H1 (cell line): ENCODE data around the gene PLB1. TPM values are rescaled to one million over a fixed set of nuclear protein-coding genes. Genes with fewer than 3 reads are reported as not detected.

Experiments
- CTCF ChIA-PET: fragments of 300-600 bp; sonication (Branson Sonifier 250); formaldehyde crosslinking; loops from one replicate; lab custom pipeline; 2021; ENCODE audit not compliant: partially characterized antibody; lab: Charles Lee
- POLR2A ChIA-PET: fragments of 300-600 bp; sonication (Branson Sonifier 250); formaldehyde crosslinking; loops from one replicate; lab custom pipeline; 2021; ENCODE audit warnings: inconsistent platforms; ENCODE audit not compliant: partially characterized antibody; lab: Charles Lee
- DNase-seq, 2 experiments: peaks; one replicate each; pipeline versions ENCODE4 v3.0.0 to v3.0.0-alpha.2; 2010 to 2022; ENCODE audit warnings: low spot score in 2 of 2, low read depth in 1 of 2, mixed read lengths in 1 of 2
- FAIRE-seq: peaks from 2 replicates; lab custom pipeline; 2011; peaks lifted over from hg19 to GRCh38; lab: Jason Lieb, UNC
- H2AFZ ChIP-seq: 2 replicates; pipeline ENCODE4 v1.8.1; 2012; ENCODE audit warnings: low read length, inconsistent platforms
- H2AK5ac ChIP-seq: 2 replicates; pipeline ENCODE4 v1.6.1; 2013; ENCODE audit warnings: low read depth, low read length
- H2BK120ac ChIP-seq: replicated peaks from 2 replicates; pipeline ENCODE3; 2013; ENCODE audit warnings: low read depth, low read length, inconsistent platforms
- H2BK12ac ChIP-seq: 2 replicates; pipeline ENCODE4 v1.6.1; 2013; ENCODE audit warnings: low read depth, low read length
- H2BK15ac ChIP-seq: 2 replicates; pipeline ENCODE4 v1.6.1; 2013; ENCODE audit warnings: low read length
- H2BK20ac ChIP-seq: 2 replicates; pipeline ENCODE4 v1.6.1; 2013; ENCODE audit warnings: low read length
- H2BK5ac ChIP-seq: 2 replicates; pipeline ENCODE4 v1.6.1; 2013; ENCODE audit warnings: low read depth, low read length
- H3K14ac ChIP-seq: 2 replicates; pipeline ENCODE4 v1.6.1; 2013; ENCODE audit warnings: inconsistent platforms; ENCODE audit not compliant: insufficient read length
- H3K18ac ChIP-seq: 2 replicates; pipeline ENCODE4 v1.6.1; 2013; ENCODE audit warnings: low read length; ENCODE audit errors: extremely low read depth
- H3K23ac ChIP-seq: 2 replicates; pipeline ENCODE4 v1.6.1; 2013; ENCODE audit warnings: inconsistent platforms; ENCODE audit not compliant: insufficient read length
- H3K23me2 ChIP-seq: 2 replicates; pipeline ENCODE4 v1.6.1; 2013; ENCODE audit warnings: low read depth, low read length
- H3K27ac ChIP-seq: 2 replicates; pipeline ENCODE4 v1.6.1; 2011; ENCODE audit warnings: low read depth, low read length, inconsistent platforms
- H3K27me3 ChIP-seq, 4 experiments: replicated peaks in 1 of 4; 1 replicate in 1 of 4; 2 replicates in 3 of 4; pipeline versions ENCODE4 v1.6.1 to v1.8.1; 2011 to 2013; ENCODE audit warnings: low read length in 3 of 4, mild to moderate bottlenecking in 3 of 4, inconsistent platforms in 2 of 4, mixed read lengths in 2 of 4, moderate library complexity in 1 of 4; ENCODE audit not compliant: control insufficient read depth in 3 of 4, insufficient read depth in 3 of 4; ENCODE audit errors: extremely low read depth in 1 of 4
- H3K36me3 ChIP-seq, 4 experiments: 2 replicates each; pipeline versions ENCODE4 v1.6.1 to v1.8.1; 2011 to 2013; ENCODE audit warnings: mild to moderate bottlenecking in 4 of 4, low read length in 3 of 4, moderate library complexity in 2 of 4, control low read depth in 1 of 4, inconsistent platforms in 1 of 4; ENCODE audit not compliant: insufficient read depth in 4 of 4, control insufficient read depth in 2 of 4
- H3K4ac ChIP-seq: replicated peaks from 2 replicates; pipeline ENCODE3; 2013; ENCODE audit warnings: low read length, low read depth, mixed read lengths, inconsistent platforms; ENCODE audit not compliant: insufficient read length
- H3K4me1 ChIP-seq, 4 experiments: replicated peaks in 1 of 4; 1 replicate in 1 of 4; 2 replicates in 3 of 4; pipeline versions ENCODE4 v1.6.1 to v1.8.1; 2011 to 2013; ENCODE audit warnings: low read length in 3 of 4, inconsistent platforms in 2 of 4, mixed read lengths in 1 of 4; ENCODE audit not compliant: insufficient read depth in 4 of 4, control insufficient read depth in 3 of 4
- H3K4me2 ChIP-seq, 2 experiments: 2 replicates each; pipeline versions ENCODE4 v1.6.1 to v1.8.1; 2011 to 2013; ENCODE audit warnings: low read depth in 2 of 2, low read length in 2 of 2, control low read depth in 1 of 2, inconsistent platforms in 1 of 2, mild to moderate bottlenecking in 1 of 2; ENCODE audit not compliant: insufficient read depth in 1 of 2
- H3K4me3 ChIP-seq, 4 experiments: fragments of 200-600, 300-600 bp in 1 of 4; sonication (generic), shearing (Covaris generic), sonication (Bioruptor Twin) in 1 of 4; 2 replicates each; pipeline versions ENCODE4 v1.5.1 to v1.8.1; 2011 to 2016; ENCODE audit warnings: low read length in 4 of 4, low read depth in 3 of 4, control low read depth in 2 of 4, inconsistent platforms in 2 of 4, mild to moderate bottlenecking in 2 of 4, mixed read lengths in 1 of 4, moderate library complexity in 1 of 4; ENCODE audit not compliant: insufficient read depth in 2 of 4; ENCODE audit errors: extremely low read depth in 1 of 4
- H3K56ac ChIP-seq: replicated peaks from 2 replicates; pipeline ENCODE3; 2013; ENCODE audit warnings: low read depth, mild to moderate bottlenecking, mixed read lengths, low read length, inconsistent platforms; ENCODE audit not compliant: insufficient read length
- H3K79me1 ChIP-seq: 2 replicates; pipeline ENCODE4 v1.6.1; 2013; ENCODE audit warnings: low read depth, low read length, control low read depth
- H3K79me2 ChIP-seq, 2 experiments: 2 replicates each; pipeline versions ENCODE4 v1.6.1 to v1.8.1; 2012 to 2013; ENCODE audit warnings: low read length in 2 of 2, mild to moderate bottlenecking in 2 of 2, inconsistent platforms in 1 of 2; ENCODE audit not compliant: insufficient read depth in 2 of 2, control insufficient read depth in 1 of 2
- H3K9ac ChIP-seq, 4 experiments: replicated peaks in 1 of 4; 1 replicate in 1 of 4; 2 replicates in 3 of 4; pipeline versions ENCODE4 v1.6.1 to v1.8.1; 2011 to 2013; ENCODE audit warnings: low read depth in 3 of 4, low read length in 3 of 4, control low read depth in 2 of 4, mild to moderate bottlenecking in 2 of 4, moderate library complexity in 2 of 4, inconsistent platforms in 1 of 4; ENCODE audit errors: extremely low read depth in 1 of 4
- H3K9me3 ChIP-seq, 2 experiments: 2 replicates each; pipeline versions ENCODE4 v1.6.1 to v1.8.1; 2012 to 2013; ENCODE audit warnings: mild to moderate bottlenecking in 2 of 2, moderate library complexity in 2 of 2, control low read depth in 1 of 2, inconsistent platforms in 1 of 2, low read depth in 1 of 2, low read length in 1 of 2, mixed read lengths in 1 of 2; ENCODE audit not compliant: insufficient read depth in 2 of 2
- H4K20me1 ChIP-seq, 2 experiments: replicated peaks in 1 of 2; 2 replicates each; pipeline versions ENCODE3 to v1.8.1; 2011 to 2013; ENCODE audit warnings: inconsistent platforms in 2 of 2, low read length in 2 of 2, mild to moderate bottlenecking in 1 of 2; ENCODE audit not compliant: insufficient read depth in 2 of 2, control insufficient read depth in 1 of 2
- H4K5ac ChIP-seq: 2 replicates; pipeline ENCODE4 v1.6.1; 2013; ENCODE audit warnings: low read length, low read depth, mixed read lengths, inconsistent platforms; ENCODE audit not compliant: insufficient read length
- H4K8ac ChIP-seq: 2 replicates; pipeline ENCODE4 v1.8.0; 2013; ENCODE audit warnings: mild to moderate bottlenecking, moderate library complexity, low read length, inconsistent platforms; ENCODE audit not compliant: insufficient read depth; ENCODE audit errors: extremely low read depth
- H4K91ac ChIP-seq: replicated peaks from 2 replicates; pipeline ENCODE3; 2013; ENCODE audit warnings: low read length, mixed read lengths, inconsistent platforms; ENCODE audit not compliant: insufficient read length
- BACH1 ChIP-seq: IDR thresholded peaks from 2 replicates; pipeline ENCODE4 v1.6.1; 2012; ENCODE audit warnings: low read length, improper control_type of control experiment
- CBX5 ChIP-seq: fragments of 300-800, 300-1000 bp; sonication (generic); IDR thresholded peaks from 2 replicates; pipeline ENCODE4 v1.7.1; 2016; ENCODE audit warnings: antibody characterized with exemption, low read length, low read depth
- EGR1 ChIP-seq: IDR thresholded peaks from 2 replicates; pipeline ENCODE4 v1.6.1; 2011; ENCODE audit warnings: low read depth, low read length, borderline replicate concordance
- GABPA ChIP-seq: IDR thresholded peaks from 2 replicates; pipeline ENCODE4 v1.6.1; 2011; ENCODE audit warnings: mild to moderate bottlenecking, low read length, moderate library complexity, borderline replicate concordance; ENCODE audit not compliant: insufficient read depth
- HDAC6 ChIP-seq: IDR thresholded peaks from one replicate; pipeline ENCODE4 v1.7.1; 2012; ENCODE audit warnings: low read depth, mild to moderate bottlenecking, inconsistent platforms, low read length, moderate library complexity
- RBBP5 ChIP-seq: IDR thresholded peaks from 2 replicates; pipeline ENCODE4 v1.7.1; 2012; ENCODE audit warnings: low read depth, mild to moderate bottlenecking, inconsistent platforms, low read length, moderate library complexity, borderline replicate concordance
- RFX5 ChIP-seq: IDR thresholded peaks from 2 replicates; pipeline ENCODE4 v1.6.1; 2011; ENCODE audit warnings: low read depth, low read length, improper control_type of control experiment, borderline replicate concordance
- RNF2 ChIP-seq: fragments of 200-900, 300-1000 bp; sonication (generic); IDR thresholded peaks from 2 replicates; pipeline ENCODE4 v1.7.1; 2016; ENCODE audit warnings: borderline replicate concordance, low read depth, mild to moderate bottlenecking, antibody characterized with exemption, low read length; ENCODE audit not compliant: poor library complexity, severe bottlenecking; ENCODE audit errors: missing control alignments
- SRF ChIP-seq: IDR thresholded peaks from 2 replicates; pipeline ENCODE4 v1.6.1; 2011; ENCODE audit warnings: mild to moderate bottlenecking, low read depth, low read length, moderate library complexity
- SUZ12 ChIP-seq: fragments of 200-600 bp; sonication (generic); IDR thresholded peaks from 2 replicates; pipeline ENCODE4 v1.6.1; 2012; ENCODE audit warnings: mild to moderate bottlenecking, inconsistent platforms, low read length, moderate library complexity, mixed read lengths
- TAF7 ChIP-seq: optimal IDR thresholded peaks from 2 replicates; pipeline ENCODE3; 2011; ENCODE audit warnings: low read depth, mild to moderate bottlenecking, inconsistent platforms, low read length, moderate library complexity, borderline replicate concordance
- YY1 ChIP-seq: IDR thresholded peaks from 2 replicates; pipeline ENCODE4 v1.6.1; 2011; ENCODE audit warnings: low read depth, mild to moderate bottlenecking, low read length
- ZNF274 ChIP-seq: IDR thresholded peaks from 2 replicates; pipeline ENCODE4 v1.7.0; 2012; ENCODE audit warnings: low read length, borderline replicate concordance; ENCODE audit errors: extremely low read depth
- WGBS, 2 experiments: shearing (Covaris generic) in 1 of 2; methylation state at CpG; one replicate each; pipeline versions ENCODE4 v1.1.6 to v1.1.7; 2013 to 2015; ENCODE audit warnings: low lambda C conversion rate in 2 of 2, mixed read lengths in 2 of 2, inconsistent platforms in 1 of 2, low coverage in 1 of 2, missing lambda C conversion rate in 1 of 2; ENCODE audit not compliant: insufficient replicate concordance in 2 of 2, insufficient coverage in 1 of 2, insufficient read length in 1 of 2; ENCODE audit errors: extremely low coverage in 1 of 2, missing lambda C conversion rate in 1 of 2; 5-methylcytosine and 5-hydroxymethylcytosine counted together
- polyA plus RNA-seq, 7 experiments: library from polyadenylated mRNA; depleted of rRNA in 3 of 7; stranded (reverse) in 5 of 7; unstranded in 2 of 7; fragments of >200 nt in 5 of 7; fragments of 200-250 nt in 2 of 7; gene quantifications; 1 replicate in 5 of 7; 2 replicates in 1 of 7; 4 replicates in 1 of 7; pipeline versions ENCODE4 v1.2.1 to v1.2.3, GENCODE V29; 2011 to 2013; ENCODE audit warnings: missing spikeins in 2 of 7, mixed read lengths in 2 of 7
- total RNA-seq: library from RNA; stranded (reverse); fragmentation: NEBNext Ultra II Directional; extraction: Animal tissue kit (Norgen Biotek cat#: 25700); gene quantifications from 2 replicates; pipeline ENCODE4 v1.2.1, GENCODE V29; 2021

The PLB1 gene
- total and polyA plus RNA-seq, 2 of the 8 experiments (the other 6 are each of a cell fraction or from before 2014, with no cell fraction given) = 0.20 to 0.36 TPM

DNA sequence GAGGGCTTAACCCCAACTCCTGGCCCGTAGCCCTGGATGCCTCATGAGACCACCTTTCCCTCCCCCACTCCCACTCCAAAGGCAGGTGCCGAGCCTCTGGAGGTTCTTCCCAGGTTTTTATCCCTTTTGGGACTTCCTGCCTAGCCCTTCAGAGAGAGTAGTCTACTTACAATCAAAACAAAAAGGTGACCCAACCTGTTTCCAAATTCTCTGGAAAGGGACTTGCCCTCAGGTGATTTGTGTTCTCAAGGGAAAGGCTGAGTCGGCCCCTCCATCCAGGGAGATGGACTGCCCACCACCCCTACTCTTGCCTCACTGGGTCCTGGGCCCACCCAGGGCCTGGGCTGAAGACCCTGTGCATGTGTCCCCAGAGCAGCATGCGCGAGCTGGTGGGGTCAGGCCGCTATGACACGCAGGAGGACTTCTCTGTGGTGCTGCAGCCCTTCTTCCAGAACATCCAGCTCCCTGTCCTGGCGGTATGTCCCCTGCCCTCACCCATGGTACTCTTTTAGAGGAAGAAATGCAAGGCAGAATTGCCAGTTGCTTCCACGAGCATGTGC, 108.5 kb downstream of the PLB1 start:
- Histone ChIP-seq H3K56ac (no peak overlapping the region), H3K23ac (no peak overlapping the region), H4K20me1 (no peaks in the 10 kb centered on the region), H2BK20ac (no peak overlapping the region), H3K27ac (no peak overlapping the region), H3K4me3 (no peak overlapping the region), H3K14ac (no peak overlapping the region), H3K9me3 (no peaks in the 10 kb centered on the region), H2AK5ac (no peak overlapping the region), H2AFZ (no peak overlapping the region), H2BK12ac (no peak overlapping the region), H3K4me1 (peaks cover 0 to 7% (median 3%) of the 10 kb centered on the region in 4 experiments; a peak in 4 of 7 replicates), H2BK15ac (no peak overlapping the region), H3K23me2 (no peaks in the 10 kb centered on the region), H2BK5ac (no peak overlapping the region), H3K27me3 (no peaks in the 10 kb centered on the region; a peak in 1 of 7 replicates), H3K4ac (no peak overlapping the region), H2BK120ac (no peak overlapping the region), H3K9ac (no peak overlapping the region), H3K36me3 (no peaks in the 10 kb centered on the region), H3K4me2 (no peak overlapping the region), H4K91ac (no peak overlapping the region), H3K18ac (no peak overlapping the region), H4K5ac (no peak overlapping the region), H4K8ac (no peak overlapping the region; the same call in 1 of the 2 replicates), H3K79me2 (no peaks in the 10 kb centered on the region), H3K79me1 (no peaks in the 10 kb centered on the region)
- TF ChIP-seq RFX5 (no peak), SRF (no peak), BACH1 (no peak), SUZ12 (no peak), ZNF274 (no peak), RNF2 (no peak), HDAC6 (no peak), RBBP5 (no peak), EGR1 (no peak), TAF7 (no peak), GABPA (no peak), YY1 (no peak), CBX5 (no peak)
- ChIA-PET CTCF (interaction anchor here (0.7 to 9.5 kb wide), 6 partner anchors 10 to 150 kb away, joined by 3 to 81 read pairs (median 4); no protein-coding TSS in a partner anchor), POLR2A (no interaction called here)
- WGBS, 2 experiments = 88% methylated on average over 9 of the region's 9 CpGs; no CpG with 5 or more reads in 1 of the 2 experiments
- FAIRE-seq (no peak), DNase-seq (no peak)
